GM23338 (cell line): Measurements from ENCODE around the gene CNIH3.

Experiments
- EZH2 ChIP-seq: fragments of 200-600 bp; sonication (generic); IDR thresholded peaks from one replicate; pipeline ENCODE4 v1.8.0; 2017; ENCODE audit warnings: antibody characterized with exemption, mild to moderate bottlenecking, low read depth; ENCODE audit not compliant: unreplicated experiment
- EZH2phosphoT487 ChIP-seq: fragments of 200-600 bp; sonication (generic); IDR thresholded peaks from one replicate; pipeline ENCODE4 v1.8.1; 2018; ENCODE audit warnings: antibody characterized with exemption; ENCODE audit not compliant: unreplicated experiment
- JUNB ChIP-seq: IDR thresholded peaks from one replicate; pipeline ENCODE4 v1.6.1; 2016; ENCODE audit warnings: antibody characterized with exemption; ENCODE audit not compliant: unreplicated experiment
- POLR2AphosphoS5 ChIP-seq: IDR thresholded peaks from 2 replicates; pipeline ENCODE4 v1.6.1; 2016; ENCODE audit warnings: antibody characterized with exemption, low read depth
- ZNF114 ChIP-seq: fragments of 250-450 bp; sonication (Bioruptor Pico); IDR thresholded peaks from 2 replicates; pipeline ENCODE4 v1.5.0; 2020; ENCODE audit warnings: mild to moderate bottlenecking, moderate library complexity
- TF ChIP-seq, protein P1 (sequence below), 2 experiments: fragments of 200-600 bp in 1 of 2; sonication (generic) in 1 of 2; conservative IDR thresholded peaks; 2 replicates each; pipeline versions ENCODE4 v1.5.1 to v1.6.1; 2016 to 2017; ENCODE audit warnings: antibody characterized with exemption in 2 of 2, low read depth in 2 of 2, mild to moderate bottlenecking in 2 of 2, moderate library complexity in 1 of 2
- TF ChIP-seq, protein P2 (sequence below): IDR thresholded peaks from 2 replicates; pipeline ENCODE4 v1.6.1; 2016; ENCODE audit warnings: antibody characterized with exemption
- TF ChIP-seq, protein P3 (sequence below): IDR thresholded peaks from one replicate; pipeline ENCODE4 v1.6.1; 2018; ENCODE audit warnings: antibody characterized with exemption; ENCODE audit not compliant: unreplicated experiment

DNA sequence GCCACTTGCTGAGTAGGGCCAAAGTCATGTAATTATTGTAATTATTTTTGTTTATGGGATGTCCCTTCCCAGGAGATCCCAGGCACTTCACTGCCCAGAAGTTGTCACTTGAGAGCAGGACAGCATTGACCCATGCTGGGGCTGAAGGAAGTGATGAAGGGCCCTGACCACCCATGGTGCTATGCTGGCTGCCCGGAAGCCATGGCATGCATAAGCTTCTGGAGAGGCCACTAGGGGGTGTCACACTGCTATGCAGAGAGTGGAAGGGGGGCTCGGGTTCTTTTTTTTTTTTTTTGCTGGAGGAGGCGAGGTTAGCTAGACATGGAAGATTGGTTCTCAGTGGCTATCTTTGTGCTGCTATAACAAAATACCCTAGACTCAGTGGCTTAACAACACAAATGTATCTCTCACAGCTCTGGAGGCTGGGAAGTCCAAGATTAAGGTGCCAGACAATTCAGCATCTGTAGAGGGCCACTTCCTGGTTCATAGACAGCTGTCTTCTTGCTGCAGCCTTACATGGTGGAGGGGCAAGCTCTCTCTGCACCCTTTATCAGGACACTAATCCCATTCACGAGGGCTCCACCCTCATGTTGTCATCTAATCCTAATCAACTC is 84.9 kb downstream of the CNIH3 start:
- no peak for TF ChIP-seq EZH2phosphoT487
- TF ChIP-seq, protein P1, sequence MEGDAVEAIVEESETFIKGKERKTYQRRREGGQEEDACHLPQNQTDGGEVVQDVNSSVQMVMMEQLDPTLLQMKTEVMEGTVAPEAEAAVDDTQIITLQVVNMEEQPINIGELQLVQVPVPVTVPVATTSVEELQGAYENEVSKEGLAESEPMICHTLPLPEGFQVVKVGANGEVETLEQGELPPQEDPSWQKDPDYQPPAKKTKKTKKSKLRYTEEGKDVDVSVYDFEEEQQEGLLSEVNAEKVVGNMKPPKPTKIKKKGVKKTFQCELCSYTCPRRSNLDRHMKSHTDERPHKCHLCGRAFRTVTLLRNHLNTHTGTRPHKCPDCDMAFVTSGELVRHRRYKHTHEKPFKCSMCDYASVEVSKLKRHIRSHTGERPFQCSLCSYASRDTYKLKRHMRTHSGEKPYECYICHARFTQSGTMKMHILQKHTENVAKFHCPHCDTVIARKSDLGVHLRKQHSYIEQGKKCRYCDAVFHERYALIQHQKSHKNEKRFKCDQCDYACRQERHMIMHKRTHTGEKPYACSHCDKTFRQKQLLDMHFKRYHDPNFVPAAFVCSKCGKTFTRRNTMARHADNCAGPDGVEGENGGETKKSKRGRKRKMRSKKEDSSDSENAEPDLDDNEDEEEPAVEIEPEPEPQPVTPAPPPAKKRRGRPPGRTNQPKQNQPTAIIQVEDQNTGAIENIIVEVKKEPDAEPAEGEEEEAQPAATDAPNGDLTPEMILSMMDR (conservative IDR thresholded peaks at IDR 0.05; ENCODE audit: low read depth in 2 of 2), result peak; percentile 80 to 81
- TF ChIP-seq POLR2AphosphoS5, result no peak
- no peak for TF ChIP-seq EZH2
- TF ChIP-seq ZNF114 (CRISPR knock-in tag), result no peak
- TF ChIP-seq, protein P2, sequence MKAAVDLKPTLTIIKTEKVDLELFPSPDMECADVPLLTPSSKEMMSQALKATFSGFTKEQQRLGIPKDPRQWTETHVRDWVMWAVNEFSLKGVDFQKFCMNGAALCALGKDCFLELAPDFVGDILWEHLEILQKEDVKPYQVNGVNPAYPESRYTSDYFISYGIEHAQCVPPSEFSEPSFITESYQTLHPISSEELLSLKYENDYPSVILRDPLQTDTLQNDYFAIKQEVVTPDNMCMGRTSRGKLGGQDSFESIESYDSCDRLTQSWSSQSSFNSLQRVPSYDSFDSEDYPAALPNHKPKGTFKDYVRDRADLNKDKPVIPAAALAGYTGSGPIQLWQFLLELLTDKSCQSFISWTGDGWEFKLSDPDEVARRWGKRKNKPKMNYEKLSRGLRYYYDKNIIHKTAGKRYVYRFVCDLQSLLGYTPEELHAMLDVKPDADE, result no peak
- no peak for TF ChIP-seq JUNB
- TF ChIP-seq, protein P3, sequence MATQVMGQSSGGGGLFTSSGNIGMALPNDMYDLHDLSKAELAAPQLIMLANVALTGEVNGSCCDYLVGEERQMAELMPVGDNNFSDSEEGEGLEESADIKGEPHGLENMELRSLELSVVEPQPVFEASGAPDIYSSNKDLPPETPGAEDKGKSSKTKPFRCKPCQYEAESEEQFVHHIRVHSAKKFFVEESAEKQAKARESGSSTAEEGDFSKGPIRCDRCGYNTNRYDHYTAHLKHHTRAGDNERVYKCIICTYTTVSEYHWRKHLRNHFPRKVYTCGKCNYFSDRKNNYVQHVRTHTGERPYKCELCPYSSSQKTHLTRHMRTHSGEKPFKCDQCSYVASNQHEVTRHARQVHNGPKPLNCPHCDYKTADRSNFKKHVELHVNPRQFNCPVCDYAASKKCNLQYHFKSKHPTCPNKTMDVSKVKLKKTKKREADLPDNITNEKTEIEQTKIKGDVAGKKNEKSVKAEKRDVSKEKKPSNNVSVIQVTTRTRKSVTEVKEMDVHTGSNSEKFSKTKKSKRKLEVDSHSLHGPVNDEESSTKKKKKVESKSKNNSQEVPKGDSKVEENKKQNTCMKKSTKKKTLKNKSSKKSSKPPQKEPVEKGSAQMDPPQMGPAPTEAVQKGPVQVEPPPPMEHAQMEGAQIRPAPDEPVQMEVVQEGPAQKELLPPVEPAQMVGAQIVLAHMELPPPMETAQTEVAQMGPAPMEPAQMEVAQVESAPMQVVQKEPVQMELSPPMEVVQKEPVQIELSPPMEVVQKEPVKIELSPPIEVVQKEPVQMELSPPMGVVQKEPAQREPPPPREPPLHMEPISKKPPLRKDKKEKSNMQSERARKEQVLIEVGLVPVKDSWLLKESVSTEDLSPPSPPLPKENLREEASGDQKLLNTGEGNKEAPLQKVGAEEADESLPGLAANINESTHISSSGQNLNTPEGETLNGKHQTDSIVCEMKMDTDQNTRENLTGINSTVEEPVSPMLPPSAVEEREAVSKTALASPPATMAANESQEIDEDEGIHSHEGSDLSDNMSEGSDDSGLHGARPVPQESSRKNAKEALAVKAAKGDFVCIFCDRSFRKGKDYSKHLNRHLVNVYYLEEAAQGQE, result no peak
